Chondrocyte (in vitro differentiated cells): Measurements from ENCODE around the gene PDCD6IP. TPM values are rescaled to one million over a fixed set of nuclear protein-coding genes. Genes with fewer than 3 reads are reported as not detected.

Experiments
- DNase-seq: peaks from one replicate; pipeline ENCODE4 v3.0.0; 2021; ENCODE audit warnings: mixed read lengths, low spot score
- H3K27ac Mint-ChIP-seq: one replicate; pipeline ENCODE4 v1.8.0; 2021; ENCODE audit warnings: mild to moderate bottlenecking, moderate library complexity, mixed read lengths; ENCODE audit not compliant: unreplicated experiment
- H3K27me3 Mint-ChIP-seq: 2 replicates; pipeline ENCODE4 v1.8.0; 2021; ENCODE audit warnings: low read depth, mixed read lengths
- H3K36me3 Mint-ChIP-seq: 2 replicates; pipeline ENCODE4 v1.8.0; 2021; ENCODE audit warnings: low read depth, mixed read lengths
- H3K4me1 Mint-ChIP-seq: 2 replicates; pipeline ENCODE4 v1.8.0; 2021; ENCODE audit warnings: low read depth, mild to moderate bottlenecking, mixed read lengths
- H3K4me3 Mint-ChIP-seq: one replicate; pipeline ENCODE4 v1.8.0; 2021; ENCODE audit warnings: mild to moderate bottlenecking, moderate library complexity, mixed read lengths; ENCODE audit not compliant: unreplicated experiment
- H3K9me3 Mint-ChIP-seq: 2 replicates; pipeline ENCODE4 v1.8.0; 2021; ENCODE audit warnings: low read depth, mixed read lengths
- CTCF ChIP-seq: fragments of 200-600 bp; sonication (generic); IDR thresholded peaks from 2 replicates; pipeline ENCODE4 v1.5.0; 2021; ENCODE audit warnings: antibody characterized with exemption, mild to moderate bottlenecking, moderate library complexity
- total RNA-seq: library from RNA; stranded (reverse); gene quantifications from 3 replicates; pipeline ENCODE4 v1.2.1, GENCODE V29; 2021

The PDCD6IP gene
- total RNA-seq, 1 donor from 2014 or later: 260 TPM

DNA sequence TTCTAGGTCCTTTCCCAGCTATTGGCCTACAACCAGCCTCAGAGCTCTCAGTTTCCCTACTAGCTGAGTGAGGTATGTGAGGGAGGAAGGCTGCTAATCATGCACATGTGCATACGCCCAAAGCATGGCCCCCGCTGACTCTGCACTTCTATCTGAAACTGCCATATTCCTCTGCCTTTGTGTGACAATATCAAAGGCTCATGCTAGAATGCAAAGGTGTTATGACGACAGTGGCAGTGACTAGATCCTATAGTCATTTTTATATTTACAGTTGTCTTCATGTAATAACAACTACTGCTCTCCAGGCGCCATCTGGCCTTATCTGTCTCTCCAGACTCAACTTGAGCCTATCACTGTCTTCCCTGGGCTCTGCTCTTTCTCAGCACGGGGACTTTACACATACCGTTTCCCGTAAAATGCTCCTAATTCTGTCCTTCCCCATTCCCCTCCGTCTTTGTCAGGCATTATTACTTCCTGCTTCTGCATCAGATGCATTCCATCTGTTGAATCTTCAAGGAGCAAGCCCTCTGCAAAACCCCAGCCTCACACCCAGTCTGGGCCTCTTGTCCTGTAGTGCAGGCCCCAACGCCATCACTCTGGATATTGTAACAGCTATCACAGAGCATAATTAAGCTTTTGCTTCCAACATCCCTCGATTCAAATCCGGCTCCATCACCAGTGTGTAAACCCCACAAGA lies 102.5 kb downstream of the PDCD6IP start:
- Mint-ChIP-seq H3K4me1 (no peaks in the 10 kb centered on the region), H3K4me3 (no peak overlapping the region), H3K27ac (no peak overlapping the region), H3K9me3 (peaks cover 18% of the 10 kb centered on the region), H3K36me3 (peaks cover 6% of the 10 kb centered on the region), H3K27me3 (peaks cover 2% of the 10 kb centered on the region)
- DNase-seq: no peak
- TF ChIP-seq CTCF: no peak

DNA sequence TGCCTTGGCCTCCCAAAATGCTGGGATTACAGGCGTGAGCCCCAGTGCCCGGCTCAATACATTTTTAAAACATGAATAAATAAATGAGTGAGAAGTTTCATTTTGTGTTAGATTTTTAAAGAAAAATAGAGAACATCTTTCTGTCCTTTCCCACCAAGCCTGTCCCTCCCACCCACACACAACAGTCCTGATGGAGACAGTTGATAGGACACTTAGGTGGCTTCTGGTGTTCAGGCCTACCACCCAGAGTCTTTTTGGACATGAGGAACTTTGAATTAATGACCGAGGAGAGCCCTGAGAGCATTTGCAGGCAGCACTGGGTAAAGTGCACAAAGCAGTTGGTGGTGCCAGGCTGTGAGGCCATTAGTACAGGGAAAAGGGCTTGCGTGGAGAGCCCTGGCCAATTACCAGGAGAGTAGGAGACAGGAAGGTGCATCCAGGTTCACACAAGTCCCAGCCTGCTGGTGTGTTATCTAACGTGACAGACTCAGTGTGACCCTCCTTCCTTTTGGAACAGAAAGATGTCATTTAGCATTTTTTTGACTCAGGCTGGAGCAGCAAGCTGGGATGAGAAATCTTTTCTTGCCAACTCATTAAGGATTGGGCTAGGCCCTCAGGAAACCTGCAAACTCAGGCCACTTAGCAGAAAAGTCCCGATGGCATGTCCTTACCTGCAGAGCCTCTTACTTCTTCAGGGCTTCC lies 103.6 kb downstream of the PDCD6IP start:
- no peak overlapping the region for H3K4me3 Mint-ChIP-seq
- H3K27ac Mint-ChIP-seq: no peak overlapping the region
- H3K4me1 Mint-ChIP-seq: no peaks in the 10 kb centered on the region
- H3K9me3 Mint-ChIP-seq: peaks cover 18% of the 10 kb centered on the region
- TF ChIP-seq CTCF: no peak
- peaks cover 2% of the 10 kb centered on the region for H3K27me3 Mint-ChIP-seq
- peaks cover 6% of the 10 kb centered on the region for H3K36me3 Mint-ChIP-seq
- DNase-seq: no peak

DNA sequence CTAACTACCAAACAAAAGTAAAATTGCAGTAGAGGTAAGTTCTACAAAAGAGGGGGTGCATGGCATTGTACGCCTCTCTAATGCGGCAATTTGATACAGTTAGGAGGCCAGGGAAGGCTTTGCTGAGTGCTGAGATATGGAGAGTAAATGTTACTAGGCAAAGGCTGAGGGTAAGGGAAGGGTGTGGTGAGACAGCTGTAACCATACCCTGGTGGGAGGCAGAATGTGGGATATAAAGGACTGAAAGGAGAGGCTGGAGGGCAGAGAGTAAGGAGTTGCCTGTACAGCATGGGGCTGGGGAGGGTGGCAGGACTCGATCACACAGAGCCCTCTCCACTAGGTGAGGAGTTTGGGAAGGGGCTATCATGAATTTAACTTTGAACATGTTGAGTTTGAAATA lies 106.3 kb downstream of the PDCD6IP start:
- no peak overlapping the region for H3K4me3 Mint-ChIP-seq
- H3K9me3 Mint-ChIP-seq: peaks cover 9% of the 10 kb centered on the region
- no peaks in the 10 kb centered on the region for H3K27me3 Mint-ChIP-seq
- peaks cover 5% of the 10 kb centered on the region for H3K4me1 Mint-ChIP-seq
- H3K27ac Mint-ChIP-seq: no peak overlapping the region
- DNase-seq: no peak
- peaks cover 1% of the 10 kb centered on the region for H3K36me3 Mint-ChIP-seq
- TF ChIP-seq CTCF: no peak

- no peak for TF ChIP-seq CTCF
- Mint-ChIP-seq H3K4me3 (no peak overlapping the region), H3K27me3 (no peaks in the 10 kb centered on the region), H3K27ac (no peak overlapping the region), H3K4me1 (peaks cover 17% of the 10 kb centered on the region), H3K9me3 (peaks cover 9% of the 10 kb centered on the region), H3K36me3 (no peaks in the 10 kb centered on the region)
- DNase-seq: no peak
Observed at GRCh38 chr3:33908250-33908851, 109.9 kb downstream of the PDCD6IP start.

DNA sequence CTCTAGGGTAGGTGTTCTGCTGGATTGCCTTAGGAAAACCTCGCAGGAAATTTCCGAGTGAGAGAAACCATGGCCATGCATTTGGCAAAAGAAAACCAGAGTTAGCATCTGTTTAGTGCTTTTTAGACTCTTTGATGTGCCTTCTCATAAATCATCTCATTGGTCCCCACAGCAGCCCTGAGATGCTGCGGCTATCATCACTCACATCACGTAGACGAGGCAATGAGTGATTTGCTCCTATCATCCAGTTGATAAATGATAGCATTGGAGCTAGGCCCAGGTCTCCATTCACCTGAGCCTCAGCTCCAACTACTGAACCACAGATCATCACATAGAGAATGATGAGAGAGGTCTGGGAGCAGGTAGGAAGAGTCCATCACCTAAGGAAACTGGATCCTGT lies 111.1 kb downstream of the PDCD6IP start:
- peaks cover 17% of the 10 kb centered on the region for H3K4me1 Mint-ChIP-seq
- peaks cover 4% of the 10 kb centered on the region for H3K9me3 Mint-ChIP-seq
- TF ChIP-seq CTCF: no peak

More for the DNA sequence above, 111.1 kb downstream of the PDCD6IP start:
- no peaks in the 10 kb centered on the region for H3K36me3 Mint-ChIP-seq
- H3K4me3 Mint-ChIP-seq: no peak overlapping the region
- no peak overlapping the region for H3K27ac Mint-ChIP-seq
- no peaks in the 10 kb centered on the region for H3K27me3 Mint-ChIP-seq
- DNase-seq: no peak
